Mesodermal cell (in vitro differentiated cells): ENCODE data around the gene IMMP2L.

ENCODE experiments used
- H3K27ac ChIP-seq: 2 replicates; pipeline ENCODE4 v1.7.0; 2013; ENCODE audit warnings: mild to moderate bottlenecking, low read depth, low read length, moderate library complexity; ENCODE audit not compliant: severe bottlenecking
- H3K36me3 ChIP-seq: 2 replicates; pipeline ENCODE4 v1.7.1; 2013; ENCODE audit warnings: mild to moderate bottlenecking, low read length, moderate library complexity; ENCODE audit not compliant: control insufficient read depth, insufficient read depth
- H3K4me1 ChIP-seq: one replicate; pipeline ENCODE4 v1.7.1; 2013; ENCODE audit warnings: mild to moderate bottlenecking, low read length; ENCODE audit not compliant: insufficient read depth, control insufficient read depth, poor library complexity, severe bottlenecking
- H3K4me3 ChIP-seq: 2 replicates; pipeline ENCODE4 v1.7.0; 2013; ENCODE audit warnings: low read length, control low read depth, mild to moderate bottlenecking; ENCODE audit not compliant: insufficient read depth, poor library complexity, severe bottlenecking; ENCODE audit errors: extremely low read depth
- H3K9me3 ChIP-seq: 2 replicates; pipeline ENCODE4 v1.7.1; 2013; ENCODE audit warnings: mild to moderate bottlenecking, low read length, moderate library complexity; ENCODE audit not compliant: control insufficient read depth
- WGBS, 2 experiments: methylation state at CpG; one replicate each; pipeline ENCODE4 v1.1.5; 2013; ENCODE audit warnings: missing lambda C conversion rate in 2 of 2; ENCODE audit not compliant: insufficient coverage in 2 of 2; 5-methylcytosine and 5-hydroxymethylcytosine counted together

IMMP2L gene

DNA sequence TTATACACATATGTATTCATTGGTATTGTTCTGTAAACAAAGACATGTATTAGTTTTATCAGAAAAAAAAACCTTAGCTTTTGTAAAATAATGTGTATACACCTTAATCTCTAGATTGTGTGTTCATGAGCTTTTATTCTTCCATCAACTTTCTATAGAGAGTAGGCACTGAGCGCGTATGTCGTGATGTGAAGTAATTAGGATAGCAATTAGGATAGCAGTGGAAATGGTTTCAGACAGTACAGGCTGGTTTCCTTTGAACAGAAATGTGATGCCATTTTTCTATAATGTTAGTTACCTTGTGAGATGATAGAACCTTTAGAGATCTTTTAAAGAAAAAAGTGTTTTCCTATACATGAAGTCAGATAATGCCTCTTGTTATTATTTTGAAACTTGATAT is 709.0 kb downstream of the IMMP2L start:
- no peak overlapping the region for H3K4me3 ChIP-seq
- 86 to 90% methylated on average over 2 to 3 of the region's 3 CpGs for WGBS, 2 experiments
- H3K4me1 ChIP-seq = no peaks in the 10 kb centered on the region
- H3K9me3 ChIP-seq = no peaks in the 10 kb centered on the region
- no peak overlapping the region for H3K27ac ChIP-seq
- no peaks in the 10 kb centered on the region for H3K36me3 ChIP-seq

DNA sequence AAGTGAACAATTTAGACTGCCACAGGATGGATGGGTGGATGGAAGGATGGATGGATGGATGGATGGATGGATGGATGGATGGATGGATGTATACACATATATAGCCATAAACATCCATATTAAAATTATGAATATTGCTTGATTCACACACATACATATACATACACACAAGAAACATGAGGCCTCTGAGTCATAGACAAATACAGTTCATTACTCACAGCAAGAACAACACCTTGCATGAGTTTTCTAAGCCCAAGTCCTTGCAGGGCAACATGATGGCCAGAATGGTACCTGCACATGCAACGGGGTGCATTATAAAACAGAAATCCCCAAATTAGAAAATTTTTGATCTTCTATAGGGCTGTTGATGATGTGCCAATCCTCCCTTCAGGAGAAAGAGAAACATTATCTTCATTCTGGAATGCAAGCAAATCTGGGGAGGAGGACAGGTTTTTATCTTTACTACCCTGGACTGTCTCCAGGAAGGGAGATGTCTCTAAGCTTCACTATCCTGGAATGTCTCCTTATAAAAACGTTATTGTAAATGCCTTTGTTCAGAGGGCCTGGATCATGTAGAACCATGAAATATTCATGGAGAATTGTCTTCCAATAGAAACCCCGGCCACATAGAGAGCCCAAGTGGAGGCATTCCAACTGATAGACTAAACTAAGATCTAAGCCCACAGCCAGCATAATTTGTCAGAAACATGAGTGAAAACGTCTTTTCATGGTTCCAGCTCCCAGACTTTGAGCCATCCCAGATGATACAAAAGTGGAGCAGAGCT is 709.9 kb downstream of the IMMP2L start:
- Histone ChIP-seq H3K4me3 (no peak overlapping the region), H3K9me3 (no peaks in the 10 kb centered on the region), H3K4me1 (no peaks in the 10 kb centered on the region), H3K27ac (no peak overlapping the region), H3K36me3 (no peaks in the 10 kb centered on the region)
- WGBS, 2 experiments = 80 to 88% methylated on average over 1 to 3 of the region's 4 CpGs

DNA sequence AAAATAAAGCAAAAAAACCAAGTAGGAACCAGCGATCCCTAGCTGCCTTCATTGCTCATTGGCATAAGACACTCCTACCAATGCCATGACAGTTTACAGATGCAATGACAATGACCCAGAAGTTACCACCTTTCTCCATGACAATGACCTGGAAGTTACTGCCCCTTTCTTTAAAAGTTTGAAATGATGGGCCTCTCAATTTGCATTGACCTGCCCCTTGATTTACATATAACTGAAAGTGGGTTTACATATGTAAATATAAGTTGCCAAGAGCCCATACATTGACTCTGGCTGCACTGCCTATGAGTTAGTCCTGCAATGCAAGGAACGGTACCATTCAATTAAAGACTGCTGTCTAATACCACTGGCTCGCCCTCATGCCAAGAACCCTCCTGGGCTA is 712.1 kb downstream of the IMMP2L start:
- no peak overlapping the region for H3K27ac ChIP-seq
- no peak overlapping the region for H3K4me3 ChIP-seq
- no peaks in the 10 kb centered on the region for H3K9me3 ChIP-seq
- 92 to 100% methylated on average over 1 to 2 of the region's 3 CpGs for WGBS, 2 experiments
- H3K36me3 ChIP-seq = no peaks in the 10 kb centered on the region
- no peaks in the 10 kb centered on the region for H3K4me1 ChIP-seq

DNA sequence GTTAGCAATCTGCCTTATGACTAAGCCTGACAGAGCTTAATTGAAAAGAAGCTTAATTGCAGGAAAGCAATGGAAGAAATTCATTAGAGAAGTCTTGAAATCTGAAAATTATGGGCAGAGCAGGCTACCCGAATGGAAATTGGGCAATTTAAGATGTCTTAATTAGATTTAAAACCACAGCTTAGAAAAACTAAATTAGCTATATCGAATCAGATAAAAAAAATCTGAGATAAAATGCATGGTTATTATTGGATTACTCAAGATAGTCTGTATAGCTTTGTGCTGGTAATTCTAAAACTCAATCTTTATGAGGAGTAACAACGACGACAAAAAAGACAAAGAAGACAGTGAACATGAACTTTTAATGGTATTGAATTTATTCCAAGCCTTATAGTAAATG is 719.5 kb downstream of the IMMP2L start:
- Histone ChIP-seq H3K9me3 (no peaks in the 10 kb centered on the region), H3K36me3 (no peaks in the 10 kb centered on the region), H3K4me1 (no peaks in the 10 kb centered on the region), H3K4me3 (no peak overlapping the region), H3K27ac (no peak overlapping the region)
- WGBS, 2 experiments = 100% methylated on average over 1 of the region's 4 CpGs; no CpG with 5 or more reads in 1 of the 2 experiments

DNA sequence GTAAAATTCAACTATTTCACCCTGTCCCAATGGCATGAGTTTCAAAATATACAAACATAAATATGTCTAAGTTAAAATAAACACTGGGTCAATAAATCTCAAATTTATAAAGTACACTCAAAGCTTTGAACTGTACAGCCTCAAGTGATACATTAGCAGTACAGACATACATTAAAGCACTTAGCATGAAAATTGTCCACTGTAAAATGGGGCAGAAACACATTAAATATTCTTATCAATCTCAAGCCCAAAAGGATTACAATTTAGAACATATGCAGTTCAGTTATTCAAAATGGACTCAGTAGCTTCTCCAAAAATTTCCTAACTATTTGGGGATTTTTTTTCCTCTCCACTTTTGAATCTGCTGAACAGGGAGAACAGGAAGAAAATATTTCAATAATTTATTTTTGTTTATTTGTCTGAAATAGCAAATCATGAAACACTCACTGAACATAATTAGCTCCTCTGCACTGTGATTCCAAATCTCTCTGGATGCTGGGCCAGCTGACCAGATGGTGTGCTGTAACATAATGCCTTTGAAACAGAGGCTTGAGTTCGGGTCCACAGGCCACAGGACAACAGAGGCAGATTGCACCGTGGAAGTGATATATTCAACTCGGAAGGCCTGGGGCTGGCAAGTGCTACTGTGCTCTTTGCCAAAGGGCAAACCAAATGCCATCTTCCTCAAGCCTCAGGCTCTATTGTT is 720.3 kb downstream of the IMMP2L start:
- 48 to 84% methylated on average over 3 of the region's 3 CpGs for WGBS, 2 experiments
- Histone ChIP-seq H3K27ac (no peak overlapping the region), H3K4me3 (no peak overlapping the region), H3K36me3 (no peaks in the 10 kb centered on the region), H3K9me3 (no peaks in the 10 kb centered on the region), H3K4me1 (no peaks in the 10 kb centered on the region)

DNA sequence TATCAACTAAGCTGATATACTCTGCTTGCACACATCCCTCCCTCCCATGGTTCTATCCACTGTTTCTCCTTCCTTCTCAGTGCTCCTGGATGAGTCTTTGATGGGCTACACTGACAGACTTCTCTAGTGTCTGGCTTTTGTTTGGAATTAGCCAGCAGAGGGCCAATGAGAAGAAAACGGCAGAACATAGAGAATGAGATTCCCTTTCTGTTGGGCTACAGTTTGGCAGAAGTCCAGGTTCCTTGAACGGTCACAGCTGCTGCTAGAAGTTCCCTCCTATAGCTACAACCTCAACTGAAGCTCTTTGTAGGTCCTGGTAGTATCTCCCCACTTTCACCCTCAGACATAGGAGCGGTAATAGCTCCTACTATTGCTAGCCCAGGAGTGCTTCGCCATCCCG is 722.4 kb downstream of the IMMP2L start:
- no peaks in the 10 kb centered on the region for H3K36me3 ChIP-seq
- WGBS, 2 experiments = 73 to 74% methylated on average over 4 to 5 of the region's 5 CpGs
- H3K9me3 ChIP-seq = no peaks in the 10 kb centered on the region
- no peak overlapping the region for H3K4me3 ChIP-seq
- H3K27ac ChIP-seq = no peak overlapping the region
- H3K4me1 ChIP-seq = no peaks in the 10 kb centered on the region

DNA sequence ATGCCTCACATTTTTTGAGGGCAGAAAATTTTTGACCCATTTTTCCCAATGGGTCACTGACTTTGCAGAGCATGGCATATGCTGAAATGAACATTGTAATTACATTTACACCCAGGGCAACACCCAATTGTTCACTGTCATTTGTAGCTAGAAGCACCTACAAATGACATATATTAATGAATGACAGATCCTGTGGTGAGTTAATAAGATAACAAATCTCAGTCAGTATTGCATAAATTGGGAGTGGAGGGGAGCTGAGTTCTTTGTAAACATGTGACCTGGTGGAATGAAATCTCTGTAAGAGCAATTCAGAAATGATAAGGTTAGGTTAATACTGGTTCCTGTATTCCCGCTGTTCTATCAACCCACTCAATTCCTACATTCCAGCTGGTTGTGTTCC is 726.4 kb downstream of the IMMP2L start:
- Histone ChIP-seq H3K27ac (no peak overlapping the region), H3K4me1 (no peaks in the 10 kb centered on the region), H3K9me3 (no peaks in the 10 kb centered on the region), H3K4me3 (no peak overlapping the region), H3K36me3 (no peaks in the 10 kb centered on the region)
- WGBS, 2 experiments = no CpG with 5 or more reads among the region's 1 CpG

DNA sequence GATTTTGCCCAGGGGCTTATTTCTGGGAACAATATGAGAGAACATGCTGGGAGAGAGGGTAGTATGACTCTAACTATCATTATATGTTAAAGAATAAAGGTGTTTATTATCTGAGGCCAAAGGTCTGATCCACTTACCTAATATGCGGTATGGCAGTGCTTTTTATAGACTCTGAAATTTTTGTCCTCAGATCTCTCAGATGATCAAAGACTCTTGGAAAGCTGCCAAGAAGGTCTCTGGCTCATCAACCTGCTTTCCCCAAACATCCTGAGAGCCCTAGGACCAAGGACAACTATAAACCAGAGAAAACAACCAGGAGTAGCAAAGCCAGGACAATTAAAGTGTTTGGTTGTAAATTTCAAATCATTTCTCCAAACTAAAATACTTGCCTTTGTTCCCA is 727.1 kb downstream of the IMMP2L start:
- Histone ChIP-seq H3K27ac (no peak overlapping the region), H3K4me1 (no peaks in the 10 kb centered on the region), H3K9me3 (no peaks in the 10 kb centered on the region), H3K36me3 (no peaks in the 10 kb centered on the region), H3K4me3 (no peak overlapping the region)
- 100% methylated on average over 1 of the region's 1 CpG for WGBS, 2 experiments

DNA sequence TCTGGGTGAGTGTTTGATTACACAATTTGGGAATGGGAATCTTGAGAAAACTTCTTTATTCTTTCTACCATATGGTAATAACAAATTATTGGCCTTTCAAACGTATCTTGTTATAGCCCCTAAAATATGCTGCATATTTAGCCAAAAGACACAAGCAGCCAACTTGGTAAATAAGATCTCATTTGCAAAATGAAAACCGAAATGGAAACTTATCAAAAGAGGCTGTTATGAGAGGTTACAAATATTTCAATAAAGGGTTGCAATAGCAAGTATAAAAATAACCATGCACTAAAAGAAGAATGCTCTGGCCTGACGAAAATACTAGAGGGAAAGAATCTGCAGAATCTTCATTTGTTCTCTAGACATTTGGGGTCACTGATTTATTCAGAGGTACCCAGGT is 730.9 kb downstream of the IMMP2L start:
- Histone ChIP-seq H3K36me3 (no peaks in the 10 kb centered on the region), H3K9me3 (no peaks in the 10 kb centered on the region), H3K4me1 (no peaks in the 10 kb centered on the region), H3K27ac (no peak overlapping the region), H3K4me3 (no peak overlapping the region)
- 100% methylated on average over 1 of the region's 3 CpGs; no CpG with 5 or more reads in 1 of the 2 experiments for WGBS, 2 experiments

DNA sequence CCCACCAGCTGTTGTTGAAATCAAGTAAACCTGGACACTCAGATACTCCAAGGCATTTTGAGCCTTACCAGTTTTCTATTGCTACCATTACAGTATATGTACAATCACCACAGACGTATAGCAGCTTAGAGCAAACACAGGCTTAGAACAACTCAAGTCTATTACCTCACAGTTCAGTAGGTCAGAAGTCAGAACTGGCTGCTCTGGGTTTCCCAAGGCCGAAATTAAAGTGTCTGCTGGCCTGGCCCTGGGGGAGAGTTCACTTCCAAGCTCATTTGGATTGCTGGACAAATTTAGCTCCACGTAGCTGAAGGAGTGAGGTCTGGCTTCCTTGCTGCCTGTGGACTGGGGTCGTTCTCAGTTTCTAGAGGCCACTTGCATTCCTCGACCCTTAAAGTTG is 731.5 kb downstream of the IMMP2L start:
- no peaks in the 10 kb centered on the region for H3K9me3 ChIP-seq
- H3K27ac ChIP-seq = no peak overlapping the region
- no peak overlapping the region for H3K4me3 ChIP-seq
- no peaks in the 10 kb centered on the region for H3K36me3 ChIP-seq
- H3K4me1 ChIP-seq = no peaks in the 10 kb centered on the region
- 86 to 91% methylated on average over 3 to 4 of the region's 5 CpGs for WGBS, 2 experiments

DNA sequence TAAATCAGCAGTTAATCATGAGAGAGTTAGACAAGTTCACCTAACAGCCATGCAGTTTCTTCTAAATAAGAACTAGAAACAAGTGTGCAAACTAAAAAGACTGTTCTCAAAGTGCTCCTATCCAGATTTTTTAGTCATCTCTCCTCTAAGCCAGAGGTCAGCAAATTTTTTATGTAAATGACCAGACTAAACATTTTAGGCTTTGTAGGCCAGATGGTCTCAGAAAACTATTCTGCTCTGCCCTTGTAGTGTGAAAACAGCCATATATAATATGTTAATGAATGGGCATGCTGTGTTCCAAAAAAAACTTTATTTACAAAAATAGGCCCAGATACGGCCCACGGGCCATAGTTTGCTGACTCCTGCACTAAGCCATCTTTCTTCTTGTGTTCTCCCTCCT is 734.4 kb downstream of the IMMP2L start:
- WGBS, 2 experiments = 97 to 100% methylated on average over 2 of the region's 2 CpGs
- no peaks in the 10 kb centered on the region for H3K4me1 ChIP-seq

More for the DNA sequence above, 734.4 kb downstream of the IMMP2L start:
- Histone ChIP-seq H3K27ac (no peak overlapping the region), H3K36me3 (no peaks in the 10 kb centered on the region), H3K4me3 (no peak overlapping the region), H3K9me3 (no peaks in the 10 kb centered on the region)
